IMR-90 (cell line): Measurements from ENCODE around the gene CACNA1G. TPM values are rescaled to one million over a fixed set of nuclear protein-coding genes. Genes with fewer than 3 reads are reported as not detected.

Experiments
- ATAC-seq: fragments of 200-7000 bp; cut with Tn5 transposase; 2 replicates; pipeline ENCODE4 v1.9.1; 2020; ENCODE audit warnings: low read depth, mild to moderate bottlenecking, moderate library complexity
- BruUV-seq: library from RNA; stranded (reverse); fragments of 400-500 nt; replicated peaks from 2 replicates; lab custom pipeline; 2021; lab: Mats Ljungman, UMichigan
- CTCF ChIA-PET: fragments of 300-600 bp; formaldehyde crosslinking; extraction: SDS; loops from one replicate; lab custom pipeline; 2021; ENCODE audit warnings: antibody characterized with exemption; lab: Yijun Ruan, JAX
- POLR2A ChIA-PET: fragments of 300-600 bp; sonication (Branson Sonifier 250); formaldehyde crosslinking; loops from one replicate; lab custom pipeline; 2022; ENCODE audit warnings: antibody characterized with exemption; ENCODE audit not compliant: unreplicated experiment; lab: Charles Lee
- DNase-seq: peaks from one replicate; pipeline ENCODE4 v3.0.0; 2013
- H2AFZ ChIP-seq: replicated peaks from 2 replicates; pipeline ENCODE3; 2013; ENCODE audit warnings: low read length, mild to moderate bottlenecking; ENCODE audit not compliant: poor library complexity
- H2AK5ac ChIP-seq: 2 replicates; pipeline ENCODE4 v1.6.1; 2013; ENCODE audit warnings: low read depth, low read length, inconsistent platforms
- H2AK9ac ChIP-seq: replicated peaks from 2 replicates; pipeline ENCODE3; 2013; ENCODE audit warnings: mild to moderate bottlenecking, low read depth, low read length, moderate library complexity; ENCODE audit not compliant: poor library complexity
- H2BK120ac ChIP-seq: 2 replicates; pipeline ENCODE4 v1.6.1; 2013; ENCODE audit warnings: low read depth, low read length, inconsistent platforms
- H2BK15ac ChIP-seq: 3 replicates; pipeline ENCODE4 v1.6.1; 2013; ENCODE audit warnings: low read depth, low read length, inconsistent platforms
- H2BK20ac ChIP-seq: 2 replicates; pipeline ENCODE4 v1.6.1; 2013; ENCODE audit warnings: low read depth, mild to moderate bottlenecking, inconsistent platforms, low read length, moderate library complexity
- H2BK5ac ChIP-seq: 2 replicates; pipeline ENCODE4 v1.6.1; 2013; ENCODE audit warnings: mild to moderate bottlenecking, low read depth, low read length, inconsistent platforms; ENCODE audit not compliant: poor library complexity, severe bottlenecking
- H3K14ac ChIP-seq: replicated peaks from 2 replicates; pipeline ENCODE4 v1.6.1; 2013; ENCODE audit warnings: low read depth, low read length, inconsistent platforms
- H3K18ac ChIP-seq: 2 replicates; pipeline ENCODE4 v1.6.1; 2013; ENCODE audit warnings: low read depth, low read length, control low read depth
- H3K23ac ChIP-seq: 2 replicates; pipeline ENCODE4 v1.6.1; 2013; ENCODE audit warnings: low read depth, low read length, inconsistent platforms
- H3K27ac ChIP-seq: 2 replicates; pipeline ENCODE4 v1.5.1; 2013; ENCODE audit warnings: mild to moderate bottlenecking, control low read depth, low read length; ENCODE audit not compliant: insufficient read depth
- H3K27me3 ChIP-seq: 2 replicates; pipeline ENCODE4 v1.6.1; 2013; ENCODE audit warnings: low read length; ENCODE audit not compliant: control insufficient read depth, insufficient read depth
- H3K36me3 ChIP-seq: 2 replicates; pipeline ENCODE4 v1.6.1; 2013; ENCODE audit warnings: low read length, mixed read lengths; ENCODE audit not compliant: control insufficient read depth, insufficient read depth
- H3K4ac ChIP-seq: 2 replicates; pipeline ENCODE4 v1.6.1; 2013; ENCODE audit warnings: low read depth, low read length, inconsistent platforms
- H3K4me1 ChIP-seq: 2 replicates; pipeline ENCODE4 v1.6.1; 2013; ENCODE audit warnings: low read length, mixed read lengths; ENCODE audit not compliant: control insufficient read depth, insufficient read depth
- H3K4me2 ChIP-seq: 2 replicates; pipeline ENCODE4 v1.6.1; 2013; ENCODE audit warnings: low read depth, mild to moderate bottlenecking, control low read depth, low read length, moderate library complexity
- H3K4me3 ChIP-seq: 2 replicates; pipeline ENCODE4 v1.5.1; 2013; ENCODE audit warnings: low read depth, mild to moderate bottlenecking, control low read depth, low read length, moderate library complexity; ENCODE audit not compliant: insufficient read depth
- H3K56ac ChIP-seq: 2 replicates; pipeline ENCODE4 v1.6.1; 2013; ENCODE audit warnings: low read length, inconsistent platforms; ENCODE audit not compliant: insufficient read depth; ENCODE audit errors: extremely low read depth
- H3K79me1 ChIP-seq, 2 experiments: 2 replicates each; pipeline ENCODE4 v1.6.1; 2013; ENCODE audit warnings: low read length in 2 of 2, inconsistent platforms in 1 of 2, low read depth in 1 of 2
- H3K9ac ChIP-seq: 2 replicates; pipeline ENCODE4 v1.6.1; 2013; ENCODE audit warnings: low read depth, low read length, control low read depth
- H3K9me1 ChIP-seq: 2 replicates; pipeline ENCODE4 v1.6.1; 2013; ENCODE audit warnings: low read length, inconsistent platforms; ENCODE audit not compliant: insufficient read depth
- H3K9me3 ChIP-seq: 2 replicates; pipeline ENCODE4 v1.6.1; 2013; ENCODE audit warnings: low read length; ENCODE audit not compliant: control insufficient read depth, insufficient read depth
- H4K20me1 ChIP-seq: 2 replicates; pipeline ENCODE4 v1.6.1; 2013; ENCODE audit warnings: low read length, inconsistent platforms; ENCODE audit not compliant: insufficient read depth
- H4K5ac ChIP-seq: 2 replicates; pipeline ENCODE4 v1.6.1; 2013; ENCODE audit warnings: mild to moderate bottlenecking, low read depth, low read length, control low read depth
- H4K8ac ChIP-seq, 2 experiments: 2 replicates each; pipeline ENCODE4 v1.6.1; 2013; ENCODE audit warnings: low read depth in 2 of 2, low read length in 2 of 2, control low read depth in 1 of 2, inconsistent platforms in 1 of 2
- H4K91ac ChIP-seq: 2 replicates; pipeline ENCODE4 v1.6.1; 2013; ENCODE audit warnings: low read depth, low read length, inconsistent platforms; ENCODE audit not compliant: insufficient read depth
- BHLHE40 ChIP-seq: fragments of 150-350 bp; IDR thresholded peaks from 2 replicates; pipeline ENCODE4 v1.6.1; 2016; ENCODE audit warnings: mild to moderate bottlenecking, low read depth, low read length
- CEBPB ChIP-seq: IDR thresholded peaks from 2 replicates; pipeline ENCODE4 v1.6.1; 2012; ENCODE audit warnings: low read depth, low read length, improper control_type of control experiment
- CHD1 ChIP-seq: IDR thresholded peaks from 2 replicates; pipeline ENCODE4 v1.6.1; 2012; ENCODE audit warnings: low read depth, low read length, improper control_type of control experiment
- CTCF ChIP-seq: conservative IDR thresholded peaks from 2 replicates; pipeline ENCODE4 v1.5.1; 2012; ENCODE audit warnings: mild to moderate bottlenecking, low read depth, low read length, improper control_type of control experiment
- ELK1 ChIP-seq: fragments of 150-350 bp; IDR thresholded peaks from 2 replicates; pipeline ENCODE4 v1.6.1; 2016; ENCODE audit warnings: low read depth, mild to moderate bottlenecking, low read length, moderate library complexity, borderline replicate concordance
- FOS ChIP-seq: fragments of 150-350 bp; IDR thresholded peaks from 2 replicates; pipeline ENCODE4 v1.6.1; 2016; ENCODE audit warnings: low read depth, low read length
- MAFK ChIP-seq: IDR thresholded peaks from 2 replicates; pipeline ENCODE4 v1.6.1; 2012; ENCODE audit warnings: low read depth, low read length, improper control_type of control experiment
- MAZ ChIP-seq: IDR thresholded peaks from 2 replicates; pipeline ENCODE4 v1.6.1; 2012; ENCODE audit warnings: low read depth, mild to moderate bottlenecking, low read length, improper control_type of control experiment, moderate library complexity, borderline replicate concordance
- MXI1 ChIP-seq: IDR thresholded peaks from 2 replicates; pipeline ENCODE4 v1.6.1; 2012; ENCODE audit warnings: low read depth, mild to moderate bottlenecking, low read length, moderate library complexity, borderline replicate concordance
- NFE2L2 ChIP-seq: fragments of 150-350 bp; IDR thresholded peaks from 2 replicates; pipeline ENCODE4 v1.6.1; 2016; ENCODE audit warnings: low read depth, mild to moderate bottlenecking, low read length
- POLR2A ChIP-seq: IDR thresholded peaks from 2 replicates; pipeline ENCODE4 v1.6.1; 2012; ENCODE audit warnings: mild to moderate bottlenecking, low read depth, low read length
- RAD21 ChIP-seq: IDR thresholded peaks from 2 replicates; pipeline ENCODE4 v1.6.1; 2012; ENCODE audit warnings: low read length, improper control_type of control experiment
- RCOR1 ChIP-seq: IDR thresholded peaks from 2 replicates; pipeline ENCODE4 v1.6.1; 2012; ENCODE audit warnings: mild to moderate bottlenecking, low read length, improper control_type of control experiment; ENCODE audit not compliant: insufficient replicate concordance
- RFX5 ChIP-seq: IDR thresholded peaks from 2 replicates; pipeline ENCODE4 v1.8.0; 2012; ENCODE audit warnings: low read depth, mild to moderate bottlenecking, low read length, moderate library complexity
- SMC3 ChIP-seq: fragments of 150-350 bp; IDR thresholded peaks from 2 replicates; pipeline ENCODE4 v1.6.1; 2016; ENCODE audit warnings: low read depth, mild to moderate bottlenecking, antibody characterized with exemption, low read length, moderate library complexity
- USF2 ChIP-seq: fragments of 150-350 bp; IDR thresholded peaks from 2 replicates; pipeline ENCODE4 v1.6.1; 2017; ENCODE audit warnings: mild to moderate bottlenecking, antibody characterized with exemption, low read length, low read depth
- WGBS, 2 experiments: methylation state at CpG; one replicate each; pipeline versions ENCODE4 v1.1.5 to v1.1.7; 2013; ENCODE audit warnings: missing lambda C conversion rate in 2 of 2; ENCODE audit not compliant: insufficient read length in 1 of 2; ENCODE audit errors: extremely low coverage in 2 of 2; 5-methylcytosine and 5-hydroxymethylcytosine counted together
- dilution Hi-C: fragments of 300-500 bp; cut with HindIII; formaldehyde crosslinking; loops from one replicate; pipeline ENCODE4 v1.14.3; 2018; ENCODE audit warnings: low sequenced_read_pairs; ENCODE audit not compliant: unreplicated experiment
- in situ Hi-C: fragments of 300-500 bp; cut with MboI; formaldehyde crosslinking; loops from 3 replicates; pipeline ENCODE4 v1.14.3; 2019; ENCODE audit warnings: low sequenced_read_pairs, inconsistent platforms, mixed read lengths
- intact Hi-C: fragments of 100-400 bp; cut with micrococcal nuclease; formaldehyde crosslinking; loops from 2 replicates; pipeline ENCODE4 v1.10.0; 2022
- polyA plus RNA-seq, 3 experiments: library from polyadenylated mRNA; depleted of rRNA; stranded (reverse); fragments of >200 nt; gene quantifications; 2 replicates each; pipeline ENCODE4 v1.2.3, GENCODE V29; 2012; ENCODE audit warnings: low replicate concordance in 1 of 3
- total RNA-seq: library from RNA; depleted of rRNA; stranded (reverse); fragments of >200 nt; gene quantifications from 2 replicates; pipeline ENCODE4 v1.2.3, GENCODE V29; 2012

Gene CACNA1G
- total and polyA plus RNA-seq, 2 of the 4 experiments (the other 2 are of a cell fraction) = under 0.01 to 0.03 TPM

- Histone ChIP-seq H3K4me2 (no peak overlapping the region), H3K9me1 (peaks cover 24% of the 10 kb centered on the region), H3K4me1 (peaks cover 22% of the 10 kb centered on the region), H3K36me3 (no peaks in the 10 kb centered on the region), H2BK5ac (no peak overlapping the region), H3K4ac (peak overlapping the region; percentile 66), H3K9ac (no peak overlapping the region), H3K14ac (no peak overlapping the region), H3K56ac (no peak overlapping the region), H2BK20ac (no peak overlapping the region), H3K18ac (no peak overlapping the region), H3K79me1 (peaks cover 4 to 36% of the 10 kb centered on the region in 2 experiments; a peak in 3 of 4 replicates), H4K8ac (no peak overlapping the region), H2BK15ac (peak overlapping the region; percentile 85), H2BK120ac (peak overlapping the region; percentile 72), H3K27me3 (peaks cover 9% of the 10 kb centered on the region; the same call in 1 of the 2 replicates), H2AK9ac (no peak overlapping the region), H3K27ac (no peak overlapping the region), H2AK5ac (peak overlapping the region; percentile 66; the same call in 1 of the 2 replicates), H2AFZ (no peak overlapping the region), H4K5ac (no peak overlapping the region), H4K91ac (peak overlapping the region; percentile 27), H3K23ac (no peak overlapping the region), H3K9me3 (no peaks in the 10 kb centered on the region), H3K4me3 (no peak overlapping the region), H4K20me1 (peaks cover 5% of the 10 kb centered on the region)
- dilution Hi-C loops = no loop called here
- CTCF ChIA-PET = no interaction called here
- intact Hi-C loops = loop anchor here (2.0 kb wide), 1 partner anchor 83 kb away; no protein-coding TSS in a partner anchor
- no peak for TF ChIP-seq MXI1
- TF ChIP-seq ELK1 = no peak
- no peak for TF ChIP-seq NFE2L2
- no peak for TF ChIP-seq SMC3
- TF ChIP-seq RAD21 = no peak
- no peak for TF ChIP-seq USF2
- TF ChIP-seq RFX5 = no peak
- TF ChIP-seq MAFK = no peak
- TF ChIP-seq CEBPB = no peak
- TF ChIP-seq FOS = no peak
- TF ChIP-seq POLR2A = no peak
- no peak for TF ChIP-seq CTCF
- TF ChIP-seq RCOR1 = no peak
- TF ChIP-seq BHLHE40 = no peak
- TF ChIP-seq MAZ = no peak
- no peak for TF ChIP-seq CHD1
- in situ Hi-C loops = no loop called here
- POLR2A ChIA-PET = no interaction called here
- ATAC-seq (no peak), DNase-seq (no peak)
- no TSS peak for BruUV-seq
- WGBS, 2 experiments = 100% methylated on average over 1 of the region's 9 CpGs; no CpG with 5 or more reads in 1 of the 2 experiments
Observed at GRCh38 chr17:50633683-50634082, 73.2 kb downstream of the CACNA1G start.
